NCI-H2081 treated with DMSO at 0.1 percent for 48 hours (cell line): ENCODE data around the gene NDUFA8.

Source experiments
- DNase-seq: peaks from one replicate; lab custom pipeline; 2025; lab: John Stamatoyannopoulos, UW

Gene NDUFA8

DNA sequence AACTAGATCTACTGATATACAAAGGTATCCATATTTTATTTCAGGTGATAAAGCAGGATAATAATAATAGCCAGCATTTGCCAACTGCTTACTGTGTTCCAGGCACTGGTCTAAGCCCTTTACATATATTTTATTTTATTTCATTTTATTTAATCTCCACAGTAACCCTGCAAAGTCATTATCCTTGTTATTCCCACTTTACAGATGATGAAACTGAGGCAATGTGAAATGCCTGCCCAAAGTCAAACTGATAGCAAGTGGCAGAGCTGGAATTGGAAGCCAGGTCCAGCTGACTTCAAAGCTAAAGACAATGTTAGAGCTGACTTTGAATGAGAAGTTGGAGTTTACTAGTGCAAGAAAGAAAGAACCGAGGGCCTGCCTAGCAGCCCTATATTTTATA, 25.0 kb upstream of the NDUFA8 start:
- no peak for DNase-seq

DNA sequence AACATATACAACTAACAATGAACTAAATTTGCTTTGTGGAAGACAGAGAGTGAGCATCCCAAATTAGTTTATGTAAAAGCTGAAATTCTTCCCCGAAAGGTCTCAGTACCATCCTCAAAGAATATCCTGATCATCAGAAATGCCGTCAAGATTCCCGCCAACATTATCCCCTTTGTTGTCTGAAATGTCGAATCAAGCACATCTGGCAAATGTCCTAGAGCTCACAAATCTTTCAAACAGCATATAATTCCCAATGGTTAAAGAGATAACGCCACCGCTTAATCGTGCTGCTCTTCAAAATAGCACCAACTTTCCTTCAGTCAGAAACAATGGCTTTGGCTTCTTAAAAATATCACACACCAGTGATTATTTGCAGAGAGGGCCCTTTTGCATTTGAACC, 23.9 kb upstream of the NDUFA8 start:
- DNase-seq: no peak

DNA sequence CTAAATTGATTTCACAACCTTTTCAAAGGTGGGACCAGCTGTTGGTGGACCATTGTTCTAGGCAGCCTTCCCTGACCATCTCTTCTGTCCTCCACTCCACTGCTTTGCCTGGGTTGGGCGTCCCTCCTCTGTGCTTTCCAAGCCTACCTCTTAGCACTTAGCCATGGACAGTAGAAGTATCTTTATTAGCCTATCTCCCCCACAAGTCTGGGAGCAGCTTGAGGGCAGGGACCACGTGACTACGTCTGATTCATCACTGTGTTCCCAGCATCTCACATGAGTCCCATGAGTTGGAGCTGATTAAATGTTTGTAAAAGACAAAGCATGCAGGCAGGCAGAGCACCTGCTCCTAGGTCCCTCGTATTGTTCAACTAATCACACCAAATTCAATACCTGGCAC, 21.1 kb upstream of the NDUFA8 start:
- DNase-seq: no peak

DNA sequence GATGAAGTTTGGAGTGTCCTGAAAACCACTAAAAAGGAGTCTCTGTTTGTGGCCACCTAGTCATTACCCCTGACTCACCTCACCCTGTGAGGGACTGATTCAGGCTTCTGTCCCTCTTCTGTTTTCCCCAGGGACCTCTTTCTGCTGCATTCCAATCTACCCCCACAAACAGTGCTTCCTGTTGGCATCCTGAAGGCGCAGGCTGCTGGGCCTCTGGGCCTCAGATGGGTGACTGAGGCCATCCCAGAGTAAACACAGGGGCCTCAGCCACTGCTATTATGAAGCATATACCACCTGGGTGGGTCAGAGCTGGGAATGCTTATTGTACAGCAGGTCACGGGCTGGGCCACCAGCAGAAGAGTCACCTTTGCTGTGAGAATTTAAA, 20.1 kb upstream of the NDUFA8 start:
- DNase-seq: no peak

DNA sequence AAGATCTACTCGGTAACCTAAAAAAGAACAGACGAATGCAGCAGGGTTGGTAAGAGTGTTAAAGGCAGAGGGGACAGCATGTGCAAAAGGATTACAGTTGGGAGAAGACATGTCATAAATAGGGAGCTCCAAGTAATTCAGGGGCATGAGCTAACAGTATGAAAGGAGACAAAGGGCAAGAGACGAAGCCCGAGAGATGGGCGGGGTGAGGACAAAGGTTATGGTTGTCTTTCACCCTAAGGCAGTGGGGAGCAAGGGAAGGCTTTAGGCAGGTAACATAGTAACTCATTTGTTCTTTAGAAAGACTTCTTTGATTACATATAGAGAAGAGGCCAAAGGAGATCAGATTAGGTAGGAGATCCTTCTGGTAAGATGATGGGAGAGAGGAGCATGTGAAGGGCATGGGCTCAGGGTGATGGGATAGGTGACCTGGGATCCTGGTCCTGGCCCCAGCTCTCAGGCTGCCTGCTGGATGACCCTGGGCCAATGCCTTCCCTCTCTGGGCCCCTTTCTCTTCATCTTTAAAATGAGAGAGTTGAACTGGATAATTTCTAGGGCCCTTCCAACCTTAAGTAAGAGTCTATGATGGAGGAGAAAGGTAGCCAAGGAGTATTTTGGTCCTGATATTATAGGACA, 19.6 kb upstream of the NDUFA8 start:
- no peak for DNase-seq

DNA sequence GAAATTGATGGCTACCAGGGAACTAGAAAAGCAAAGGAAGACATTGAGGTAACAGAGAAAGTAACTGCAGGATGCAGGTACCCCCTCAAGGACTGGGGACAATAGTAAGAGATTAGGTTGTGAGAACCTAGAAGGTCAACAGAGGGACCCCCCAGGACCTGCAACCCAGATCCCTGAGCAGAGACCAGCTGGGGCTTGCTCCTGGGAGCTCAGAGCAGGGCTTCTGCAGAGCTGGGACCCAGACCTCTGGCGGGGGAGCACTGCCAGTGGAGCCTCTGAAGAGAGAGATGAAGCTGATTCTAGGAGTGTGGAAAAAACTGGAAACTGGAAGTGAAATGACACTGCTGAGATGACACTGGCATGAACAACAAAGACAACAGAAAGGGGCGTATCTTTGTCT, 17.3 kb upstream of the NDUFA8 start:
- DNase-seq: no peak

DNA sequence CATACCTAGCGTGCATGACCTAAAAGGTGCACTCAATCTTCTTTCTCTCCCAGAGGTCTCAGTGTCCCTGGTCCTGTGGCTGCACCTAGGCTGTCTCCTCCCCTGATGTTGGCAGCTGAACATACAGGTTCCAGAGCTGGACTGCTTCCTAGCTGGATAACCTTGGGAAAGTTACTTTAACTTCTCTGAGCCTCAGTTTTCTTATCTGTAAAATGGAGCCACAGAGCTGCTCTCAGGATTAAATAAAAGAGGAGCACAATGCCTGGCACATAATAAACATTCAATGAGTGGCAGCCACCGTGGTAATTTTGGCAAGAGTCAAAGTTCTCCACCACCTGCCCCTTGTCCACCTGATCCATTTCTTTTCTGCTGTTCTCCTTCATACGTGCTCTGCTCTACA, 14.1 kb upstream of the NDUFA8 start:
- DNase-seq: no peak

DNA sequence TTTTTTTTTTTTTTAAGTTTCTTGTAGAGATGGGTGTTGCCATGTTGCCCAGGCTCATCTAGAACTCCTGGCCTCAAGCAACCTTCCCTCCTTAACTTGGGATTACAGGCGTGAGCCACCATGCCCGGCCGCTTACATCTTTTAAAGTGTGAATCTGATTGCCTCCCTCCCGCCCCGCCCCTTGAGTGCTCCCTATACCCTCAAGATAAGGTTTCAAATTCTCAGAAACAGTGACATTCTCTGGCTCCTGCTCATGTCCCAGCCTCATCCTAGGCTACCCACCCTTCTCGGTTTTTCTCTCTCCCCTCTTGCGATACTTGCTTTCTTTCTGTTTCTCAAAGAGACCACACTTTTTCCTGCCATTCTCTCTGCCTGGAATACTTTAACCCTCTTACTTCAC, 12.6 kb upstream of the NDUFA8 start:
- no peak for DNase-seq

DNA sequence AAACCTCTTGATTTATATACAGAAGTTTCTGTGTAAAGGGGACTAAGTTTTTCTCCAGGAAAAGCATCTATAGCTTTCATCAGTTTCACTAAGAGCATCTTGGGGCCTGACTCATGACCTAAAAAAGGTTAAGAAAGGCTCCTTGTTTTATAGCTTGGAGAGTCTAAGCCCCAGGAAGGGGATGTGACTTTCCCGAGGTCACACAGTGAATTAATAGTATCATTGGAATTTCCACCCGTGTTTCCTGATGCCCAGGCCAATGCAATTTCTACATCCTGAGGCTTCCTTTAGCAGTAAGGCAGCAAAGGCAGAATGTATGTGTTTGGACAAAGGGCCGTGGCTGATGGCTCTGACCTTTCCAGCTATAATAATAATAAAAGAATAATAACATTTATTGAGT, 8.8 kb upstream of the NDUFA8 start:
- DNase-seq: no peak

DNA sequence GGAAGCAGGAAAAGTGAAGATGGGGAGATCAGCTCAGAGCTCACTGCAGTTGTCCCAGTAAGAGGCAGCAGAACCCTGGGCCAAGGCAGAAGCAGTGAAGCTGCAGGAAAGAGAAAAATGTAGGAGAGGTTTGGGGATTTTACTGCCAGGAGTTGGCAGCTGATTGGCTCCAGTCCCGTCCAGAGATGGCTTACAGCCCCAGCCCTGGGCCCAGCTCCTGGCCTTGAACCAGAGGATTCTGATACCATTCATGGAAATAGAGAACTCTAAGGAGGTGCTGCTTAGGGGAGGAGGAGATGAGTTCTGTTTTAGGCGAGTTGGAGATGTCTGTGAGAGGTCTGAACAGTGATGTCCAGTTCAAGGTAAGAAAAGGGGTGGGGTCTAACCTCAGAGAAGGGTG, 4.7 kb upstream of the NDUFA8 start:
- no peak for DNase-seq

DNA sequence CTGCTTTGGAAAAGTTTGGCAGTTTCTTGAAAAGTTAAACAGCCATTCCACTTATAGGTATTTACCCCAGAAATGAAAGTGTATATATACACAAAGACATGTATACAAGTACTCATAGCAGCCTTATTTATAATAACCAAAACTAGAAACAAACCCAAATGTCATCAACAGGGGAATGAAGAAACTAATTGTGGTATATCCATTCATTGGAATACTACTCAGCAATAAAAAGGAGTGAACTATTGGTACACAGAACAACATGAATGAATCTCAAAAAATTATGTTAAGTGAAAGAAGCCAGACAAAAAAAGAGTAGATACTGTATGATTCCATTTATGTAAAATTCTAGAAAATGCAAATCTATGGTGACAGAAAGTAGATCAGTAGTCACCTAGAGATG, 2.8 kb upstream of the NDUFA8 start:
- no peak for DNase-seq

DNA sequence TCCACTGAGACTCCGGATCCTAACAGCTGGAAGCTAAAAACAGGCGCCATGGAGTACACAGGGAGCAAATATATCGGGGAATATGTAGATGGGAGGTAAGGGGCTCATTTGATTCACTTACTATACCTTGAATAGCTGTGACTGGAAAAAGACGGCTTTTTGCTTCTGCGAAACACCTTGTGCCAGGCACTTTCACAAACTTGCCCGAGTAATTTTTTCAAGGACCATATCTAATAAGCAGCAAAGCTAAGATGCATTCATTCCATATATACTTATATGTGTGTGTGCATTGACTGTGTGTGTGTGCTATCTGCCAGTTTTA, 307 bp upstream of the NDUFA8 start:
- no peak for DNase-seq

DNA sequence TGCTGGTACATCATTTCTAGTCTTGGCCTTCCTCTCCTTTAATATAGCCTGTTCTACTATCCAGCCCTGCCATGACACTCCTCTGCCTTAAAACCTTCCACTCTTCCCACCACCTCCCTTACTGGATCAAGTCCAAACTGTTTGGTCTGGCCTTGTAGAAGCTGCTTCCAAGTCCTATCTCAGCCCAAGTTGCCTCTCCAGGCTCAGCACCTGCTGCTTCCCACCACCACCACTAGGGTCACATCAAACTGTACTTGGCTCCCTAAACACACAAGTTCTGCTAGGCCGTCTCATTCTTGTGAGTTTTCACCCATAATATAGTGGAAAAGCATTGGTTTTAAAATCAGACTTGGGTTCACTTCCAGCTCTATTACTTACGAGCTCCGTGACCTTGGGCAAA, 1.4 kb downstream of the NDUFA8 start:
- DNase-seq: no peak

DNA sequence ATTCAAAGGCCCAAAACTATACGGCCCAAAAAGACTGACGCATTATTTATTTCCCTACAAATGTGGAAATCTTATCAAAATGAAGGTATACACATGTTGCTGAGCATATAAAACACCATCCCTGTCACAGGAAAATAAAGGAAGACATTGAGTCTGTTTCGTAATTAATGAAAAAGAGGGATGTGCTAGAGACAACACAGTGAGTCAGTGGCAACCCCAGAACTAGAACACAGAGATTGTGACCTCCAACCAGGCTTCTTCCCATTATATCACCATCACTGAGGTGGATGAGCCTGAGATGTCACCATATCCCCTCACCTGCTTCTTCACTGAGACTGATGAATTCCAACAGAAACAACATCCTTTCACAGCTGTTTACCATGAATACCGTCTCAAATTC, 3.8 kb downstream of the NDUFA8 start:
- DNase-seq: no peak

DNA sequence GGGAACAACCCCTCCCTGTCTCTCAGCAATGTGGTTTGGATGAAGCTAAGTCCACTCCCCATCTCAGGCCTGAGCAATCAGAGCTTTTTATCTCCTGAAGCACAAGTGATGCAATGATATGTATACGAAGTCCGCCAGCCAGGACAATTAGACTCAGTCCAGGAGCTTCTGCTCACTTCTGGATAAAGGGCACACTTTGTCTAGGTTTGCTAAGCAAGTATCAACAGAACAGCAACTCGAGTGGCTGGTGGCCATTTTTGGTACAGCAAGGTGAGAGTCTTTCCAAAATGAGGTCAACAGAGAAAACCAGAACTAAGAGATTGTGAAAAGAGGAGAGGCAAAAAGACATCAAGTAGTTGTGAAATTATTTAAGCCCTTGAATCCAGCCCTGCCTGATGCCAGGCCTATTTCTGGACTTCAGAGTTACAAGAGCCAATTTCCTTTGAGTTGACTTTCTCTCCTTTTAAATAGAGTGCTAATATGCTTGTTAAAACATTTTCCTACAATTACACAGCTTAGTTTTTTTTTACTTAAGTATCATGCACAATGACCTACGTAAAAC, 8.2 kb downstream of the NDUFA8 start:
- DNase-seq: no peak

DNA sequence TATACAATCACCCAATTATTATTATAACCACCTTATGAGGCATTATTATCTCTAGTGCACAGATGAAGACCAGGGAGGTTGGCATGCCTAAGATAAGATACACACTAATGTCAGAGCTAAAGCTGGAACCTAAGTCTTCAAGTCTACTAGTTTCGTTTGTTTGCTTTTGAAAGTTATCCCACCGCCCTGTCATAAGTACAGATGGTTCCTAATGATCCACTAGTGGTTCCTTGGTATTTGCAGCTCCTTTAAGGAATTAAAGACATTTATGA, 14.1 kb downstream of the NDUFA8 start:
- DNase-seq: no peak

DNA sequence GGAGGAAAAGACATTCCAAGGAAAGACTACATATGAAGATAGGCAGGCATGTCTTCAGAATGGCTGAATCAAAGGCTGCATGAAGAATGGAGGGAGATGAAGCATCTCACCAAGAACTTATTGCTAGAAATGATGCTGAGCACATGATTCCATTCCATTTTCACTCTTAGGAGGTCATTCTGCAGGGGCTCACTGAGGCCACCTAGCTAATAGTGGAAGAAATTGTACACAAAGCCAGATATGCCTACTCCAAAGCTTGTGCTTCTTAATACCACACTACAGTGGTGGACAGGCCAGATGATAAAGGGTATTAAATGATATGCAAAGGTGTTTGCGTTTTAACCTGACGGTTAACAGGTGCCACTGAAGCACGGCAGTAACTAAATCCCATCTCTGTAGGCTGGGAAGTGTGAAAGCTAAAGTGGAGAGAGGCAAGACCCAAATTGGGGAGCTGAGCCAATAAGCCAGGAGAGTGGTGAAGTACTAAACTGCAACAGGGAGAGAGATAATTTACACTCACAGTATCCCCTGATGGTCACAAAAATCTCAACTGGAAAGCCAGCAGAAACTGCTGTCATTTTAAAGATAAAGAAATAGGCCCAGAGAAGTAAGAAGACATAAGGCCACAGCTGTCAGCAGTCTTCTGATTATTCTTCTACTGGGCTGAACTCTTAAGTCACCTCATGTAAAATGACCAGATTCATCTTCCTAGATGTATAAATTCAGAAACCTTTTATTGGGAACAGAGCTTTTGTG, 14.6 kb downstream of the NDUFA8 start:
- no peak for DNase-seq

DNA sequence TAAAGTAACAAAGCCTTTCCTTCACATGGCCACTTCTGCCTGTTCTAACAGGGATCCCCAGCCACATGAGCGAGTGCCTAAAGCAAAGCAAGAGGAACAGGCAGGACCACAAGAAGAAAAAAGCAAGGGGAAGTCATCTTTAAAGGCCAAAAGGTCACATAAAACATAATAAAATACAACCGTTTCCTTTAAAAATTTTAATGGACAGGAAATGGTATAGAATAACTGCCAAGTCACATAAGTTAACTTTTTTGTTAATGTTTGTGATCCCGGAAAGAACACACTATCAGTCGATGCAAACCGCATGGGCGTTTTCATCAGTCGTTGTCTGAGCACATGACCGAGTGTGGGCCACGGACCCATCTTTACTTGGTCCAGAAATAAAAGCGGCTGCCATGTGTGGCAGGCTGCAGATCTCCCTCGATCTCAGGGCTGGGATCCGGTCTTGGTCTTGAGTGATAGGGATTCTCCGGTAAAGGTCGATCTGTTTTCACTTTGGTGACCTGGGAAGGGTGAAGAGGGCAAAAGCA, 15.6 kb downstream of the NDUFA8 start:
- DNase-seq: no peak

DNA sequence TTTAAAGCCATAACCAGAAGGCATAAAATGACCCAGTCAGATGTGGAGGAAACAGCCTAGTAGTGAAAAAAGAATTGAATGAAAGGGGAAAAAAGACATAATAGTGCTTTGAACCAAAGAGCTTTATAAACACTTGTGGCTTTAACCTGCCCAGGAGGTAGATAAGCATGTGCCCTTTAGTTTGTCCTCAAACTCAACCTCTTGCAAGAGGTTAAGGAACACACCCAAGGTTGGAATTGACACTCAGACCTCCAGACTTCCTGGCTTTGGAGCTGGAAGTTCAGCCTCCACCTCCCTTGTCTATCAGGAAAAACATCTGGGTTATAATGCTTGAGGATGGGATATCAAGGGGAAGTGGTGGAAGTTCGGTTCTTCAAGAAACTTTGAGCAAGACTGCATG, 16.3 kb downstream of the NDUFA8 start:
- DNase-seq: no peak

DNA sequence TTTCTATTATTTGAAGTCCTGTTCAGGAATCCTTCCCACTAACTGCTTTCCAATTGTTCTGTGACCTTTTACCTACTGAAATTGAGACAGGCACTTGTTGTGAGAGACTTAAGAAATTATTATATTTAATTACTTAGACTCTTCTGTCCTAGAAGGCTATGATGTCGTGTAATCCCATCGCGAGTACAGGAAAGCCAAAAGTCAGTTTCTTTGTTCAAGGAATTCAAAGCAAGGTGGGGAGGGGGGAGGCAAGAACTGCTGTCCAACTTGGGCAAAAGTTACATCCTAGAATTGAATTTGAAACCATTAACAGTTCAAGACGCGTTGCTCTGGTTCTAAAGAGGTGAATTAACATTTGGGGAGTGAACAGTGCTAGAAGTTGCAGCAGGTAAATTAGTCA, 17.9 kb downstream of the NDUFA8 start:
- no peak for DNase-seq

DNA sequence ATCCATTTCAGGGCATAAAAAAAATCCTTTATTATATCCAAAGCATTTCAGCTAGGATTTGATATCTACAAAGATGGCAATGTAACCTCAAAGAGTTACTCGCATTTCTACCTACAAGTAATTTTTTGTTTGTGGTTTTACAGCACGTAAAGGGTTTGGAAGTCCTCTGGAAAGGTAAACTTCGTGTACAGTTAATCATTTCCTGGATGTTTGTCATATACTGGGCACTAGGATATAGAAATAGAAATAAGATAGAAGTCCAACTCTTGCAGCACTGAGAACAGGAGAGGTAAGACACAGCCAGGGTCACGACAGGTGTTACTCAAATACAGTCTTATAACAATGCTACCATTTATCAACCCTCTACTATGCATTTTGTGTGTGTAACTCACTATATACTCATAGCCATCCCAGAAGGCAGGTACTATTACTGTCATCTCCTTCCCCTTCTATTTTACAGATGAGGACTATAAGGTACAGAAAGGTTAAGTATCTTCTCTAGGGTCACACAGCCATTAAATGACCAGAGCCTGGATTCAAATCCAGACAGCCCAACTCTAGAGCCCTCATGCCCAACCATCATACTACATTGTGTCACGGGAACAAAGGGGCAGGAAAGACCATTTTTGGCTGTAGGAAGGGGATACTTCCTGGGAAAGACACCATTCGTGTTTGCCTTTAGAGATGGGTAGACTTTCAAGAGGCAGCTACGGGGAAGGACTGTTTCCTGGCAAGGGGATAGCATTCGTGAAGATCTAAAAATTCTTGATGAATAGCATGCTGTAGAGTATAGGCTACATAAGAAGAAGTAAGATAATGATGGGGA, 19.0 kb downstream of the NDUFA8 start:
- no peak for DNase-seq

DNA sequence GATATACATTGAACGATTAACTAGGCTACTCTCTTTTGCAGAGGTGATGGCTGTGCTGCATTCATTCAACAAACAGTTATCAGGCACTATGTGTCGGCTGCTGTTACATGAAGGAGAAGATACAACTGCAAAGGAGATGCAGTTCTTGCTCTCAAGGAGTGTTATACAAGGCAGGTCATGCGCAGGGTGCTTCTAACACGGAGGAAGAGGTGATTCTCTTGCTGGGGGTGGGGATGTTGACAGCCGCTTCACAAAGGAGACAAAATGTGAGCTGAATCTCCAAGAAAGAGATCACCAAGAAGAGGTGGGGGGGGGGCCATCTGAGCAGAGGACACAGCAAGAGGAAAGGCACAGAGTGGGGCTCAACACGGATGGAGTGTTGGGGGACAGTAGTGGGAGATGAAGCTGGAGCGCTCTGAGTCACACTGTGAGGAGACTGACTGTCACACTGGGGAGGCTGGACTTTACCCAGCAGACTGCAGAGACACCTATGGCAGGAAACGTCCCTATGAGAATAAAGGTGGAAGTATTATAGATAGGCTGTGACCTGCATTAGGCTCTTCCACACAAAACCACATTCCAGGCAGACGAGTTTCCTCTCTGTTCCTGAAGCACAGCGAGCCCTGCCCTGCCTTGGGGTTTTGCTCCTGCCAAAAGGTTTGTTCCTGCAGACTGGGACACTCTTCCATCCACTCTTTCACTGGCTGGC, 20.9 kb downstream of the NDUFA8 start:
- no peak for DNase-seq

DNA sequence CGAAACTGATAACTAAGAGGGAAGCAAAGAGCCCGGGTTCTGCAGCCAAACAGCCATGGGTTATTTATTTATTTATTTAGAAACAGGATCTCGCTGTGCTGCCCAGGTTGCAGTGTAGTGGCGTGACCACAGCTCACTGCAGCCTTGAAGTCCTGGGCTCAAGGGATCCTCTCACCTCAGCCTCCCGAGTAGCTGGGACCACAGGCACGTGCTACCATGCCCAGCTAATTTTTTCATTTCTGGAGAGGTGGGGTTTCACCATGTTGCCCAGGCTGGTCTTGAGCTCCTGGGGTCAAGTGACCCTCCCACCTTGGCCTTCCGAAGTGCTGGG, 24.1 kb downstream of the NDUFA8 start:
- DNase-seq: no peak
